ENCODE results near the gene FYN. TPM values are rescaled to one million over a fixed set of nuclear protein-coding genes. Genes with fewer than 3 reads are reported as not detected.

The FYN gene
- total and polyA plus RNA-seq, 10 of the 15 experiments (the other 5 are each of a cell fraction or from before 2014, with no cell fraction given): 51.4 to 247 (median 138) TPM

DNA sequence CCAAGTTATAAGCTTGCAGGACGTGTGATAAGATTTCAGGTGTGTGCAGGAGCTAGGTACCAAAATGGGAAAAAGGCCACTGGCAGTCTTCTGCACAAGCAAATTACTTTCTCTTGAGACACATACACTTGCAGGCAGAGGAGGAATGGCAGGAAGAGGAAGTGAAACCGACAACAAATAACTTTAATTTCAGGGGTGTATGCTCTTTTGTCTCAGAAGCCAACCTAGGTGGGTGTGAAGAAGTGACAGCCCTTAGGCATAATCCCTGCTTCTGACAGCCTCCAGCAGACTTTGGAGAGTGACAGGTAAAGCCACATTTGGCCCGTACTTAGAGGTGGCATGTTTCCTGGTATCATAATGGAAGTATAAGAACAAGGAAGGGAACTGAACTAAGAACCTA is 148.7 kb downstream of the FYN start (continued):
- TF ChIP-seq, protein P1, sequence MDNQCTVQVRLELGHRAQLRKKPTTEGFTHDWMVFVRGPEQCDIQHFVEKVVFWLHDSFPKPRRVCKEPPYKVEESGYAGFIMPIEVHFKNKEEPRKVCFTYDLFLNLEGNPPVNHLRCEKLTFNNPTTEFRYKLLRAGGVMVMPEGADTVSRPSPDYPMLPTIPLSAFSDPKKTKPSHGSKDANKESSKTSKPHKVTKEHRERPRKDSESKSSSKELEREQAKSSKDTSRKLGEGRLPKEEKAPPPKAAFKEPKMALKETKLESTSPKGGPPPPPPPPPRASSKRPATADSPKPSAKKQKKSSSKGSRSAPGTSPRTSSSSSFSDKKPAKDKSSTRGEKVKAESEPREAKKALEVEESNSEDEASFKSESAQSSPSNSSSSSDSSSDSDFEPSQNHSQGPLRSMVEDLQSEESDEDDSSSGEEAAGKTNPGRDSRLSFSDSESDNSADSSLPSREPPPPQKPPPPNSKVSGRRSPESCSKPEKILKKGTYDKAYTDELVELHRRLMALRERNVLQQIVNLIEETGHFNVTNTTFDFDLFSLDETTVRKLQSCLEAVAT (IDR thresholded peaks at IDR 0.05): peak; percentile 50; the same call in 1 of the 2 replicates
- no peak for TF ChIP-seq CHD1 (IDR thresholded peaks at IDR 0.05; ENCODE audit: low read depth, low read length)
- TF ChIP-seq JUND (IDR thresholded peaks at IDR 0.05; ENCODE audit: low read depth, low read length): no peak
- peak; percentile 92 for TF ChIP-seq IKZF2 (IDR thresholded peaks at IDR 0.05)
- no peak for TF ChIP-seq HCFC1 (IDR thresholded peaks at IDR 0.05; ENCODE audit: low read length)
- TF ChIP-seq SUZ12 (IDR thresholded peaks at IDR 0.05; ENCODE audit: unreplicated experiment): no peak
- TF ChIP-seq GATAD2B (conservative IDR thresholded peaks at IDR 0.05; ENCODE audit: low read depth): 0 out of 2 replicates have a peak, but pooled peaks have one; percentile 28
- TF ChIP-seq RCOR1 (conservative IDR thresholded peaks at IDR 0.05; ENCODE audit: low read depth, low read length): 0 out of 2 replicates have a peak, but pooled peaks have one; percentile 72
- TF ChIP-seq IKZF1 (conservative IDR thresholded peaks at IDR 0.05): peak; percentile 88
- no peak for TF ChIP-seq PAX5 (IDR thresholded peaks at IDR 0.05; ENCODE audit: borderline replicate concordance, low read depth, low read length)
- TF ChIP-seq ATF7 (IDR thresholded peaks at IDR 0.05; ENCODE audit: low read depth): peak; percentile 51

DNA sequence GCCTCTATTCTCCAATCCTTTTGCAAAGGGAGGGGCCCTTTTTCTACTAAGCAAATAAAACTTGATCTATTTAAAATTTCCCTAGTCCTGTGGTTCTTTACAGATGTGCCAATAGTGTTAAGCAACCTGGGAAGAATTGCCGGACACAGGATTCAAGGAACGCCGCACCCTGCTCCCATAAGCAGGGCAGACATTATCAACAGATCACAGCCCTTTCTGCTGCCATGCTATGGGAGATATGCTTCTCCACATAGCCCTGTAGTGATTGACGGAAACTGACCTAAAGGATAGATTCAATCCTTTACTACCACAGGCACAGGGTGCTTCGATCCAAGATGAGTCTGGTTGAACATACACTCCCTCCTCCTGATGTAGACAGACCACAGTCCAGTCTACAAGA is 149.2 kb downstream of the FYN start:
- no peaks in the 10 kb centered on the region for H4K20me1 ChIP-seq (ENCODE audit: control insufficient read depth, insufficient read depth)
- no peak overlapping the region for H3K4me3 ChIP-seq
- RAD21 ChIA-PET (ENCODE audit: unreplicated experiment): interaction anchor here (1.1 to 6.4 kb wide), 15 partner anchors 11 to 319 kb away, joined by 3 to 75 read pairs (median 5); partner anchors contain the start of gene FYN
- in situ Hi-C loops (cut with MboI) (loop anchor here (25.0 kb wide), 1 partner anchor 588 kb away; no protein-coding TSS in a partner anchor), intact Hi-C loops (cut with micrococcal nuclease; ENCODE audit: unreplicated experiment) (loop anchor here (1.0 to 5.0 kb wide), 3 partner anchors 17 to 148 kb away; partner anchors contain the start of gene FYN)
- peak; percentile 40 for ATAC-seq
- H3K9me3 ChIP-seq (replicated peaks; ENCODE audit: control insufficient read depth, insufficient read depth, low read length): no peaks in the 10 kb centered on the region
- no peak overlapping the region for H3K9ac ChIP-seq (ENCODE audit: control insufficient read depth, insufficient read depth, low read length)
- peaks cover 37% of the 10 kb centered on the region for H3K79me2 ChIP-seq (ENCODE audit: control insufficient read depth, insufficient read depth, low read length)
- WGBS (ENCODE audit: insufficient coverage, insufficient replicate concordance, low lambda C conversion rate, missing lambda C conversion rate): 67% methylated on average over 5 of the region's 5 CpGs
- H3K27ac ChIP-seq (ENCODE audit: control insufficient read depth, insufficient read depth): peak overlapping the region; percentile 40; the same call in 1 of the 2 replicates
- SMC1A ChIA-PET (ENCODE audit: uncharacterized antibody, unreplicated experiment): interaction anchor here (0.9 to 8.2 kb wide), 15 partner anchors 13 to 315 kb away, joined by 3 to 181 read pairs (median 15); no protein-coding TSS in a partner anchor
- peaks cover 40% of the 10 kb centered on the region for H3K4me1 ChIP-seq (ENCODE audit: control insufficient read depth, insufficient read depth, low read length)
- no peak for DNase-seq (ENCODE audit: low read depth, low spot score)
- no peaks in the 10 kb centered on the region for H3K27me3 ChIP-seq (replicated peaks in 1 of 2; ENCODE audit: control insufficient read depth in 2 of 2, insufficient read depth in 2 of 2, low read length in 1 of 2)
- H2AFZ ChIP-seq (ENCODE audit: control insufficient read depth, low read depth, low read length): no peak overlapping the region
- no peak for FAIRE-seq
- BruUV-seq (replicated peaks): no TSS peak
- POLR2A ChIA-PET: interaction anchor here (1.0 to 2.9 kb wide), 5 partner anchors 15 to 120 kb away, joined by 3 to 19 read pairs (median 7); no protein-coding TSS in a partner anchor
- CTCF ChIA-PET: interaction anchor here (0.7 to 5.9 kb wide), 12 partner anchors 12 to 439 kb away, joined by 3 to 30 read pairs (median 8); no protein-coding TSS in a partner anchor
- H3K4me2 ChIP-seq (ENCODE audit: control insufficient read depth, insufficient read depth): peak overlapping the region; percentile 83
- H3K36me3 ChIP-seq (ENCODE audit: control insufficient read depth in 2 of 2, insufficient read depth in 2 of 2, low read length in 1 of 2): peaks cover 7 to 13% of the 10 kb centered on the region in 2 experiments; a peak in 2 of 4 replicates
- TF ChIP-seq TCF7 (IDR thresholded peaks at IDR 0.05; ENCODE audit: borderline replicate concordance): no peak
- TF ChIP-seq, protein P2, sequence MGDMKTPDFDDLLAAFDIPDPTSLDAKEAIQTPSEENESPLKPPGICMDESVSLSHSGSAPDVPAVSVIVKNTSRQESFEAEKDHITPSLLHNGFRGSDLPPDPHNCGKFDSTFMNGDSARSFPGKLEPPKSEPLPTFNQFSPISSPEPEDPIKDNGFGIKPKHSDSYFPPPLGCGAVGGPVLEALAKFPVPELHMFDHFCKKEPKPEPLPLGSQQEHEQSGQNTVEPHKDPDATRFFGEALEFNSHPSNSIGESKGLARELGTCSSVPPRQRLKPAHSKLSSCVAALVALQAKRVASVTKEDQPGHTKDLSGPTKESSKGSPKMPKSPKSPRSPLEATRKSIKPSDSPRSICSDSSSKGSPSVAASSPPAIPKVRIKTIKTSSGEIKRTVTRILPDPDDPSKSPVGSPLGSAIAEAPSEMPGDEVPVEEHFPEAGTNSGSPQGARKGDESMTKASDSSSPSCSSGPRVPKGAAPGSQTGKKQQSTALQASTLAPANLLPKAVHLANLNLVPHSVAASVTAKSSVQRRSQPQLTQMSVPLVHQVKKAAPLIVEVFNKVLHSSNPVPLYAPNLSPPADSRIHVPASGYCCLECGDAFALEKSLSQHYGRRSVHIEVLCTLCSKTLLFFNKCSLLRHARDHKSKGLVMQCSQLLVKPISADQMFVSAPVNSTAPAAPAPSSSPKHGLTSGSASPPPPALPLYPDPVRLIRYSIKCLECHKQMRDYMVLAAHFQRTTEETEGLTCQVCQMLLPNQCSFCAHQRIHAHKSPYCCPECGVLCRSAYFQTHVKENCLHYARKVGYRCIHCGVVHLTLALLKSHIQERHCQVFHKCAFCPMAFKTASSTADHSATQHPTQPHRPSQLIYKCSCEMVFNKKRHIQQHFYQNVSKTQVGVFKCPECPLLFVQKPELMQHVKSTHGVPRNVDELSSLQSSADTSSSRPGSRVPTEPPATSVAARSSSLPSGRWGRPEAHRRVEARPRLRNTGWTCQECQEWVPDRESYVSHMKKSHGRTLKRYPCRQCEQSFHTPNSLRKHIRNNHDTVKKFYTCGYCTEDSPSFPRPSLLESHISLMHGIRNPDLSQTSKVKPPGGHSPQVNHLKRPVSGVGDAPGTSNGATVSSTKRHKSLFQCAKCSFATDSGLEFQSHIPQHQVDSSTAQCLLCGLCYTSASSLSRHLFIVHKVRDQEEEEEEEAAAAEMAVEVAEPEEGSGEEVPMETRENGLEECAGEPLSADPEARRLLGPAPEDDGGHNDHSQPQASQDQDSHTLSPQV (IDR thresholded peaks at IDR 0.05): no peak
- TF ChIP-seq SIX5 (IDR thresholded peaks at IDR 0.05; ENCODE audit: low read depth, low read length, severe bottlenecking): no peak
